ENCODE data around the gene ZBED1.
"Not testable (repeated sequence)": the region's sequence is repeated elsewhere in the genome, so short reads cannot be mapped to it uniquely, and the experiment has no call there.

ZBED1 gene

GRCh38 chrX:2500803-2501558, at the start of gene ZBED1, which contains the start of gene DHRSX:
ZBED1 (minus strand) TSS chrX:2500976; CDS start chrX:2490719, 10,257 bp downstream.
DHRSX (minus strand) TSS chrX:2500976; CDS start chrX:2500925, 51 bp downstream.
- FAIRE-seq, result no peak

DNA sequence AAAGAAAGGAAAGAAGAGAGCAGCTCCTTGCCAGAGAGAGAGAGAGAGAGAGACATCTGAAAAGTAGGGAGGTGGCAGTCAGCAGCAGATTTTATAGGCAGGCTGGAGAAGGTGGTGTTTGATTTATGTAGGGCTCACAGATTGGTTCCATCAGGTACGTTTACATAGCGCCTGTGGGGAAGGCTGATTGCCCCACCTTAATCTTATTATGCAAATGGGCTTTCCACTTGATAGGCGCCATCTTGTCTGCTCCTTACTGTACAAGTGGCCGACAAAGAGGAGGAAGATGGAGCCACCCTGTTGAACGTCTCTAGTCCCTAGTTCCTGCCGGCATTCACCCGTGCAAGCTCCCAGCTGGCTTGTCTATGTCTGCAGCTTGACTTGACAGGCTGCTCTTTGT, 49.1 kb upstream of the ZBED1 start:
- no peak for FAIRE-seq

DNA sequence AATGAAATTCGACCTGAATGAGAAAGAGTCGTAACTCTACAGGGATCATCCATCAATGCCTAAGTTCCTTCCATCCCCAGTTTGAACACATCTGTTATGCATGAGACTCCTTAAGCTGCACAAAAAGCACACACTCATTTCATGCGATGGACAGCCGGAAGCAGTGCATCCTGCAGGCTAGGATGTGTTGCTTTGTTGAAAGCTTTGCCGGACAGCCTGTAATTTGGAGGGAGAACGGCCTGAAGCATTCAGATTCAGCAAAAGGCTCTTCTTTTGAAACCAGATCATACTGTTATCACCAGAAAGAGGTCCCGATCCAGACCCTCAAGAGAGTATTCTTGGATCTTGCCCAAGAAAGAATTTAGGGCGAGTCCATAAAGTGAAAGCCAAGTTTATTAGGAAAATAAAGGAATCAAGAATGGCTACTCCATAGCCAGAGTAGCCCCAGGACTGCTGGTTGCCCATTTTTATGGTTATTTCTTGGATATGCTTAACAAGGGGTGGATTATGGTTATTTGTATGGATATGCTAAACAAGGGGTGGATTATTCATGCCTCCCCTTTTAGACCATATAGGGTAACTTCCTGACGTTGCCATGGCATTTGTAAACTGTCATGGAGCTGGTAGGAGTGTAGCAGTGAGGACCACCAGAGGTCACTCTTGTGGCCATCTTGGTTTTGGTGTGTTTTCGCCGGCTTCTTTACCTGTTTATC, 48.1 kb upstream of the ZBED1 start:
- no peak for FAIRE-seq

- FAIRE-seq, result no peak
Measured at GRCh38 chrX:2547736-2548135, 47.0 kb upstream of the ZBED1 start.

- no peak for FAIRE-seq
Measured at GRCh38 chrX:2546496-2546895, 45.7 kb upstream of the ZBED1 start.

DNA sequence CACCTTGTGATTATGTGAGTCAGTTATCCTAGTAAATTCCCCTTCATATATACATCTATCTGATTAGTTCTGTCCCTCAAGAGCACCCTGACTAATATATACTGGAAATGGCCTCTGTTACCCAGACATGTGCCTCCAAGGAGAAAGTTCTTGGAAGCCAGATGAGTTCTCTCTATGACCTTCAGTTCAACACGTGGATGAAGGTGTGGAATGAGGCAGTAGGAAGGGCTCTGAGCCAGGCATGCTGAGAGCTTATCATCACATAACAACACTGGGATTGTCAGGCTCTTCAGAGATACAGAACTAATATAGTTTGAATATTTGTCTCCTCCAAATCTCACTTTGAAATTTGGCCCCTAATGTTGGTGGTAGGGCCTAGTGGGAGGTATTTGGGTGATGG, 44.4 kb upstream of the ZBED1 start:
- FAIRE-seq, result no peak

- no peak for FAIRE-seq
Measured at GRCh38 chrX:2542826-2543521, 42.2 kb upstream of the ZBED1 start.

- FAIRE-seq, result no peak
Measured at GRCh38 chrX:2541603-2542002, 40.8 kb upstream of the ZBED1 start.

DNA sequence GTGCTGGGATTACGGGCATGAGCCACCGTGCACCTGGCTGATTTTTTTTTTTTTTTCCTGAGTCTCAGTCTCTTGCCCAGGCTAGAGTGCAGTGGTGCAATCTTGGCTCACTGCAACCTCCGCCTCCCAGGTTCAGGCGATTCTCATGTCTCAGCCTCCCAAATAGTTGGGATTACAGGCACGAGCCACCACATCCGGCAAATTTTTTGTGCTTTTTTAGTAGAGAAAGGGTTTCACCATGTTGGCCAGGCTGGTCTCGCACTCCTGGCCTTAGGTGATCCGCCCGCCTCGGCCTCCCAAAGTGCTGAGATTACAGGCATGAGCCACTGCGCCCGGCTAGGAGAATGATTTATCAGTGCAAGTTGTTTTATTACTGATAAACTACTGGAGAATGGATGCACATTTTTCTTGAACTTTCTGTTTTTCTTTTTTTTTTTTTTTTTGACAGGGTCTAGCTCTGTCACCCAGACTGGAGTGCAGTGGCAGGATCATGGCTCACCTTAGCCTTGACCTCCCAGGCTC, 39.7 kb upstream of the ZBED1 start:
- no peak for FAIRE-seq

DNA sequence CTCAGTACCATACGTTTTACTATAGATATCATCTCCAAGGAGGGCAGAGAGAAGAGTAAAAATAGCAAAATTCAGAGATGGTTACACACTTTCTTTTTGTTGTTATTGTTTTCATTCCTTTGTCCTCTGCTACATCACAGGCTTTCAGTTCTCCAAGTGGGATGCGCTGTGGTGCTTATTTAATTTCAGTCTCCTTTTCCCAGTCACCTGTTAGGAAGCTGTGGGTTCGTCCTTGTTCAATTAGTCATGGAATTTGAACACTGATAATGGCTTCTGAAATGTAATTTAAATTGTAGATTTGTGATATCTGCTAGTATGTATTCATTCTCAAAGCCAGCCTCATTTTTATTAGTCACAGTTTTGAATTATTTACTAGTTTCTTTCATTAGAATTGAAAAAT, 38.8 kb upstream of the ZBED1 start:
- FAIRE-seq, result no peak

GRCh38 chrX:2538031-2538757, 37.4 kb upstream of the ZBED1 start:
- FAIRE-seq, result no peak

- FAIRE-seq, result no peak
Measured at GRCh38 chrX:2536974-2537373, 36.2 kb upstream of the ZBED1 start.

- no peak for FAIRE-seq
Measured at GRCh38 chrX:2536141-2536540, 35.4 kb upstream of the ZBED1 start.

GRCh38 chrX:2534261-2535021, 33.7 kb upstream of the ZBED1 start:
- FAIRE-seq, result not testable (repeated sequence)

GRCh38 chrX:2533424-2533823, 32.6 kb upstream of the ZBED1 start:
- no peak for FAIRE-seq

- no peak for FAIRE-seq
Measured at GRCh38 chrX:2526390-2526789, 25.6 kb upstream of the ZBED1 start.

DNA sequence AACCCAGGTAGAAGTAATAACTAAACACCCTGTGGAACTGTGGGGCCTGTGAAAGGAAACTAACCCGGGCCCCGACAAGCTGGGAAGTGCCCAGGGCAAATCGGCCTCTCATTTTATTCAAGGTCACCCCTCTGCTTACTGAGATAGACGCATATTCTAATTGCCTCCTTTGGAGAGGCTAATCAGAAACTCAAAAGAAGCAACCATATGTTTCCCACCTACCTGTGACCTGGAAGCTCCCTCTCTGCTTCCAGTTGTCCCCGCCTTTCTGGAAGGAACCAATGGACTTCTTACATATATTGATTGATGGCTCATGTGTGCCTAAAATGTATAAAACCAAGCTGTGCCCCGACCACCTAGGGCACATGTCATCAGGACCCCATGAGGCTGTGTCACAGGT, 23.1 kb upstream of the ZBED1 start:
- FAIRE-seq, result no peak

- no peak for FAIRE-seq
Measured at GRCh38 chrX:2521927-2522386, 21.2 kb upstream of the ZBED1 start.

- FAIRE-seq, result no peak
Measured at GRCh38 chrX:2521092-2521926, 20.5 kb upstream of the ZBED1 start.

GRCh38 chrX:2520539-2520938, 19.8 kb upstream of the ZBED1 start:
- FAIRE-seq, result no peak

- not testable (repeated sequence) for FAIRE-seq
Measured at GRCh38 chrX:2519638-2520037, 18.9 kb upstream of the ZBED1 start.
